HEK293 (cell line): Measurements from ENCODE around the gene PRX.

Experiments used
- CTCF ChIA-PET: fragments of 350-600 bp; formaldehyde crosslinking; extraction: SDS; loops from one replicate; lab custom pipeline; 2021; ENCODE audit warnings: antibody characterized with exemption; lab: Yijun Ruan, JAX
- POLR2A ChIA-PET: fragments of 300-600 bp; formaldehyde crosslinking; extraction: SDS; loops from one replicate; lab custom pipeline; 2020; ENCODE audit warnings: antibody characterized with exemption, inconsistent platforms; lab: Yijun Ruan, JAX
- H3K27ac ChIP-seq: fragments of 200-500 bp; sonication (Bioruptor generic); 2 replicates; pipeline ENCODE4 v1.5.1; 2014; ENCODE audit warnings: low read depth, low read length, control low read depth, inconsistent platforms; ENCODE audit errors: extremely low read depth
- H3K36me3 ChIP-seq, 2 experiments: fragments of 200-500 bp in 1 of 2; sonication (Bioruptor generic) in 1 of 2; 1 replicate in 1 of 2; 2 replicates in 1 of 2; pipeline ENCODE4 v1.5.1; 2014 to 2017; ENCODE audit warnings: inconsistent platforms in 2 of 2, low read length in 2 of 2; ENCODE audit not compliant: control insufficient read depth in 2 of 2, insufficient read depth in 1 of 2
- H3K4me1 ChIP-seq: fragments of 200-500 bp; sonication (Bioruptor generic); 2 replicates; pipeline ENCODE4 v1.5.1; 2014; ENCODE audit warnings: mild to moderate bottlenecking, low read length, inconsistent platforms; ENCODE audit not compliant: control insufficient read depth, insufficient read depth
- H3K4me3 ChIP-seq: 2 replicates; pipeline ENCODE4 v1.5.1; 2011; ENCODE audit warnings: low read depth, mild to moderate bottlenecking, control low read depth, low read length, moderate library complexity
- H3K9me3 ChIP-seq: fragments of 200-500 bp; sonication (Bioruptor generic); 2 replicates; pipeline ENCODE4 v1.5.1; 2014; ENCODE audit warnings: low read depth, low read length, inconsistent platforms; ENCODE audit not compliant: control insufficient read depth, insufficient read depth
- ATF2 ChIP-seq: fragments of 450-650 bp; formaldehyde crosslinking; IDR thresholded peaks from 2 replicates; pipeline ENCODE4 v1.5.1; 2016; ENCODE audit warnings: missing biosample characterization, missing genetic modification characterization, low read depth
- KLF9 ChIP-seq: fragments of 450-650 bp; formaldehyde crosslinking; IDR thresholded peaks from 2 replicates; pipeline ENCODE4 v1.5.1; 2016; ENCODE audit warnings: missing biosample characterization, missing genetic modification characterization, low read depth
- MEIS1 ChIP-seq: sonication (generic); formaldehyde crosslinking; IDR thresholded peaks from 2 replicates; pipeline ENCODE4 v1.8.1; 2022; ENCODE audit warnings: missing genetic modification reagents, mild to moderate bottlenecking, borderline replicate concordance
- PRDM6 ChIP-seq: fragments of 450-650 bp; formaldehyde crosslinking; IDR thresholded peaks from 2 replicates; pipeline ENCODE4 v1.5.1; 2017; ENCODE audit warnings: missing biosample characterization, missing genetic modification characterization
- SALL2 ChIP-seq: fragments of 450-650 bp; formaldehyde crosslinking; IDR thresholded peaks from 2 replicates; pipeline ENCODE4 v1.5.0; 2017; ENCODE audit warnings: missing biosample characterization, mild to moderate bottlenecking, missing genetic modification characterization, borderline replicate concordance
- SP2 ChIP-seq: fragments of 450-650 bp; formaldehyde crosslinking; IDR thresholded peaks from 2 replicates; pipeline ENCODE4 v1.5.1; 2016; ENCODE audit warnings: missing biosample characterization, missing genetic modification characterization
- ZBTB48 ChIP-seq: fragments of 450-650 bp; formaldehyde crosslinking; IDR thresholded peaks from 2 replicates; pipeline ENCODE4 v1.5.1; 2016; ENCODE audit warnings: missing biosample characterization, missing genetic modification characterization
- ZFHX2 ChIP-seq: fragments of 450-650 bp; formaldehyde crosslinking; conservative IDR thresholded peaks from 2 replicates; pipeline ENCODE4 v1.5.1; 2016; ENCODE audit warnings: missing biosample characterization, missing genetic modification characterization
- ZNF239 ChIP-seq: fragments of 450-650 bp; formaldehyde crosslinking; IDR thresholded peaks from 2 replicates; pipeline ENCODE4 v1.5.1; 2016; ENCODE audit warnings: missing biosample characterization, missing genetic modification characterization
- ZNF274 ChIP-seq, 2 experiments: fragments of 200-500 bp in 1 of 2; fragments of 450-650 bp in 1 of 2; sonication (Bioruptor generic) in 1 of 2; formaldehyde crosslinking in 1 of 2; IDR thresholded peaks; 2 replicates each; pipeline versions ENCODE4 v1.5.1 to v1.6.1; 2014 to 2016; ENCODE audit warnings: borderline replicate concordance in 1 of 2, inconsistent platforms in 1 of 2, low read length in 1 of 2, missing biosample characterization in 1 of 2, missing genetic modification characterization in 1 of 2
- ZNF335 ChIP-seq: fragments of 450-650 bp; formaldehyde crosslinking; conservative IDR thresholded peaks from 2 replicates; pipeline ENCODE4 v1.5.1; 2016; ENCODE audit warnings: missing biosample characterization, missing genetic modification characterization
- ZNF416 ChIP-seq: fragments of 450-650 bp; formaldehyde crosslinking; IDR thresholded peaks from 2 replicates; pipeline ENCODE4 v1.5.1; 2016; ENCODE audit warnings: missing biosample characterization, missing genetic modification characterization
- ZNF610 ChIP-seq: fragments of 450-650 bp; formaldehyde crosslinking; IDR thresholded peaks from 2 replicates; pipeline ENCODE4 v1.5.1; 2016; ENCODE audit warnings: missing biosample characterization, missing genetic modification characterization, borderline replicate concordance
- ZNF623 ChIP-seq: fragments of 450-650 bp; formaldehyde crosslinking; IDR thresholded peaks from 2 replicates; pipeline ENCODE4 v1.5.1; 2016; ENCODE audit warnings: missing biosample characterization, missing genetic modification characterization
- TF ChIP-seq, protein P1 (sequence below): fragments of 450-650 bp; formaldehyde crosslinking; IDR thresholded peaks from 2 replicates; pipeline ENCODE4 v1.5.1; 2017; ENCODE audit warnings: missing biosample characterization, missing genetic modification characterization
- TF ChIP-seq, protein P2 (sequence below): fragments of 450-650 bp; formaldehyde crosslinking; IDR thresholded peaks from 2 replicates; pipeline ENCODE4 v1.5.1; 2016; ENCODE audit warnings: missing biosample characterization, missing genetic modification characterization
- TF ChIP-seq, protein P3 (sequence below): fragments of 450-650 bp; formaldehyde crosslinking; IDR thresholded peaks from 2 replicates; pipeline ENCODE4 v1.5.1; 2016; ENCODE audit warnings: missing biosample characterization, missing genetic modification characterization
- TF ChIP-seq, protein P4 (sequence below): fragments of 450-650 bp; formaldehyde crosslinking; IDR thresholded peaks from 2 replicates; pipeline ENCODE4 v1.5.1; 2016; ENCODE audit warnings: missing biosample characterization, missing genetic modification characterization

The PRX gene

GRCh38 chr19:40413291-40413845 lies at the start of gene PRX:
Gene PRX, minus strand, starts transcription at chr19:40413378. Its CDS starts 5,446 bp downstream, at chr19:40407932.
- POLR2A ChIA-PET = interaction anchor here (1.3 to 5.5 kb wide), 5 partner anchors 7 to 65 kb away, joined by 3 to 38 read pairs (median 8); partner anchors contain the start of genes BLVRB, C19orf47, PLD3 and SERTAD1
- CTCF ChIA-PET = interaction anchor here (0.6 to 2.0 kb wide), 6 partner anchors 11 to 203 kb away, joined by 3 to 9 read pairs (median 4); partner anchors contain the start of gene SERTAD1
- H3K27ac ChIP-seq = peak within 1 kb of the TSS; percentile 30; the same call in 1 of the 2 replicates
- H3K36me3 ChIP-seq = no peaks in the 10 kb centered on the region
- H3K9me3 ChIP-seq = no peaks in the 10 kb centered on the region
- peaks cover 8% of the 10 kb centered on the region; the same call in 1 of the 2 replicates for H3K4me1 ChIP-seq
- no peak for TF ChIP-seq ZNF239 (tag by site-specific recombination)
- TF ChIP-seq ZNF335 (tag by site-specific recombination) = 0 out of 2 replicates have a peak, but pooled peaks have one; percentile 20
- peak; percentile 50 for TF ChIP-seq ZFHX2 (tag by site-specific recombination)
- no peak for TF ChIP-seq ZBTB48
- TF ChIP-seq KLF9 = no peak
- TF ChIP-seq, protein P1, sequence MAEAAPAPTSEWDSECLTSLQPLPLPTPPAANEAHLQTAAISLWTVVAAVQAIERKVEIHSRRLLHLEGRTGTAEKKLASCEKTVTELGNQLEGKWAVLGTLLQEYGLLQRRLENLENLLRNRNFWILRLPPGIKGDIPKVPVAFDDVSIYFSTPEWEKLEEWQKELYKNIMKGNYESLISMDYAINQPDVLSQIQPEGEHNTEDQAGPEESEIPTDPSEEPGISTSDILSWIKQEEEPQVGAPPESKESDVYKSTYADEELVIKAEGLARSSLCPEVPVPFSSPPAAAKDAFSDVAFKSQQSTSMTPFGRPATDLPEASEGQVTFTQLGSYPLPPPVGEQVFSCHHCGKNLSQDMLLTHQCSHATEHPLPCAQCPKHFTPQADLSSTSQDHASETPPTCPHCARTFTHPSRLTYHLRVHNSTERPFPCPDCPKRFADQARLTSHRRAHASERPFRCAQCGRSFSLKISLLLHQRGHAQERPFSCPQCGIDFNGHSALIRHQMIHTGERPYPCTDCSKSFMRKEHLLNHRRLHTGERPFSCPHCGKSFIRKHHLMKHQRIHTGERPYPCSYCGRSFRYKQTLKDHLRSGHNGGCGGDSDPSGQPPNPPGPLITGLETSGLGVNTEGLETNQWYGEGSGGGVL (tag by site-specific recombination) = peak; percentile 49; the same call in 1 of the 2 replicates
- TF ChIP-seq ZNF416 (tag by site-specific recombination) = no peak
- peak; percentile 52; the same call in 1 of the 2 replicates for TF ChIP-seq ATF2 (tag by site-specific recombination)
- TF ChIP-seq, protein P2, sequence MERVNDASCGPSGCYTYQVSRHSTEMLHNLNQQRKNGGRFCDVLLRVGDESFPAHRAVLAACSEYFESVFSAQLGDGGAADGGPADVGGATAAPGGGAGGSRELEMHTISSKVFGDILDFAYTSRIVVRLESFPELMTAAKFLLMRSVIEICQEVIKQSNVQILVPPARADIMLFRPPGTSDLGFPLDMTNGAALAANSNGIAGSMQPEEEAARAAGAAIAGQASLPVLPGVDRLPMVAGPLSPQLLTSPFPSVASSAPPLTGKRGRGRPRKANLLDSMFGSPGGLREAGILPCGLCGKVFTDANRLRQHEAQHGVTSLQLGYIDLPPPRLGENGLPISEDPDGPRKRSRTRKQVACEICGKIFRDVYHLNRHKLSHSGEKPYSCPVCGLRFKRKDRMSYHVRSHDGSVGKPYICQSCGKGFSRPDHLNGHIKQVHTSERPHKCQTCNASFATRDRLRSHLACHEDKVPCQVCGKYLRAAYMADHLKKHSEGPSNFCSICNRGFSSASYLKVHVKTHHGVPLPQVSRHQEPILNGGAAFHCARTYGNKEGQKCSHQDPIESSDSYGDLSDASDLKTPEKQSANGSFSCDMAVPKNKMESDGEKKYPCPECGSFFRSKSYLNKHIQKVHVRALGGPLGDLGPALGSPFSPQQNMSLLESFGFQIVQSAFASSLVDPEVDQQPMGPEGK (tag by site-specific recombination) = peak; percentile 39; the same call in 1 of the 2 replicates
- TF ChIP-seq SP2 (tag by site-specific recombination) = no peak
- no peak for TF ChIP-seq ZNF274 (IDR thresholded peaks at IDR 0.05; ENCODE audit: low read length)
- no peak for TF ChIP-seq ZNF274 (tag by site-specific recombination; IDR thresholded peaks at IDR 0.05; ENCODE audit: borderline replicate concordance)
- TF ChIP-seq SALL2 = no peak
- TF ChIP-seq PRDM6 = no peak
- TF ChIP-seq ZNF610 (tag by site-specific recombination) = no peak
- TF ChIP-seq, all 188 proteins: peak for 5
- no peak within 1 kb of the TSS for H3K4me3 ChIP-seq

- CTCF ChIA-PET = interaction anchor here (0.6 to 5.9 kb wide), 7 partner anchors 8 to 847 kb away, joined by 3 to 98 read pairs (median 15); partner anchors contain the start of genes LTBP4 and SERTAD3
- POLR2A ChIA-PET = interaction anchor here (0.7 to 5.2 kb wide), 4 partner anchors 22 to 41 kb away, joined by 4 to 74 read pairs (median 25); partner anchors contain the start of gene SERTAD1
Measured at GRCh38 chr19:40461669-40462221, 48.6 kb upstream of the PRX start.

More at GRCh38 chr19:40461669-40462221, 48.6 kb upstream of the PRX start:
- Histone ChIP-seq H3K36me3 (peaks cover 3 to 7% of the 10 kb centered on the region in 2 experiments; a peak in 2 of 3 replicates), H3K9me3 (no peaks in the 10 kb centered on the region), H3K4me3 (no peak overlapping the region), H3K4me1 (peaks cover 13% of the 10 kb centered on the region), H3K27ac (no peak overlapping the region; the same call in 1 of the 2 replicates)
- TF ChIP-seq, protein P3, sequence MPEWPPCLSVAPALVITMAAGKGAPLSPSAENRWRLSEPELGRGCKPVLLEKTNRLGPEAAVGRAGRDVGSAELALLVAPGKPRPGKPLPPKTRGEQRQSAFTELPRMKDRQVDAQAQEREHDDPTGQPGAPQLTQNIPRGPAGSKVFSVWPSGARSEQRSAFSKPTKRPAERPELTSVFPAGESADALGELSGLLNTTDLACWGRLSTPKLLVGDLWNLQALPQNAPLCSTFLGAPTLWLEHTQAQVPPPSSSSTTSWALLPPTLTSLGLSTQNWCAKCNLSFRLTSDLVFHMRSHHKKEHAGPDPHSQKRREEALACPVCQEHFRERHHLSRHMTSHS (tag by site-specific recombination) = no peak
- peak; percentile 65 for TF ChIP-seq ZBTB48
- TF ChIP-seq MEIS1 (CRISPR knock-in tag) = no peak
- TF ChIP-seq, protein P4, sequence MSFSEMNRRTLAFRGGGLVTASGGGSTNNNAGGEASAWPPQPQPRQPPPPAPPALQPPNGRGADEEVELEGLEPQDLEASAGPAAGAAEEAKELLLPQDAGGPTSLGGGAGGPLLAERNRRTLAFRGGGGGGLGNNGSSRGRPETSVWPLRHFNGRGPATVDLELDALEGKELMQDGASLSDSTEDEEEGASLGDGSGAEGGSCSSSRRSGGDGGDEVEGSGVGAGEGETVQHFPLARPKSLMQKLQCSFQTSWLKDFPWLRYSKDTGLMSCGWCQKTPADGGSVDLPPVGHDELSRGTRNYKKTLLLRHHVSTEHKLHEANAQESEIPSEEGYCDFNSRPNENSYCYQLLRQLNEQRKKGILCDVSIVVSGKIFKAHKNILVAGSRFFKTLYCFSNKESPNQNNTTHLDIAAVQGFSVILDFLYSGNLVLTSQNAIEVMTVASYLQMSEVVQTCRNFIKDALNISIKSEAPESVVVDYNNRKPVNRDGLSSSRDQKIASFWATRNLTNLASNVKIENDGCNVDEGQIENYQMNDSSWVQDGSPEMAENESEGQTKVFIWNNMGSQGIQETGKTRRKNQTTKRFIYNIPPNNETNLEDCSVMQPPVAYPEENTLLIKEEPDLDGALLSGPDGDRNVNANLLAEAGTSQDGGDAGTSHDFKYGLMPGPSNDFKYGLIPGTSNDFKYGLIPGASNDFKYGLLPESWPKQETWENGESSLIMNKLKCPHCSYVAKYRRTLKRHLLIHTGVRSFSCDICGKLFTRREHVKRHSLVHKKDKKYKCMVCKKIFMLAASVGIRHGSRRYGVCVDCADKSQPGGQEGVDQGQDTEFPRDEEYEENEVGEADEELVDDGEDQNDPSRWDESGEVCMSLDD (tag by site-specific recombination) = 0 out of 2 replicates have a peak, but pooled peaks have one; percentile 11
- peak; percentile 97 for TF ChIP-seq ZNF623 (tag by site-specific recombination)
